ENCODE data around the gene FKBP1A. TPM values are rescaled to one million over a fixed set of nuclear protein-coding genes. Genes with fewer than 3 reads are reported as not detected.

Gene FKBP1A
- total RNA-seq, 1 experiment from 2014 or later, result 196 TPM

DNA sequence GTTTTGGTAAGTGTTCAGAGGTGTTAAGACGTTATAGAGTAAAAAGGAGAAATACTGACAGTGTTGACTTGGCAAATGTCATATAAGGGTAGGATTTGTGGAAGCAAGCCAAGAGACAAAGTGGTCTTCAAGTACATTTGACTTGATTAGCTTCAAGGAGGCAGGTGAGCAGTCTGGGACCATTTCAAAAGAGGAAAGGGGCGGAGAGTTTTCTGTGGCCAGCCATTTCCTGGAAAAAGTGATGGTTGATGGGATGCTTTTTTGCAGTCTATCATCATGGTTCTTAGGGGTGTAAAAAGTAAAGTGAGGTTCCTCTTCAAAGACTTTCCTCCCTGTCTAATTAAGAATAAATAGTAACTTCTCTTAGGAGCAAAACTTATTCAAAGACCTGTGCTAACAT lies 28.7 kb downstream of the FKBP1A start:
- H3K9ac ChIP-seq (ENCODE audit: extremely low read depth, insufficient read length, low read length), result no peak overlapping the region
- H4K8ac ChIP-seq (replicated peaks; ENCODE audit: insufficient read length, low read depth, low read length), result no peak overlapping the region
- H3T11ph ChIP-seq (ENCODE audit: low read length), result no peak overlapping the region
- Mint-ChIP-seq H3K27ac (no peak overlapping the region), H3K9me3 (peaks cover 0 to 3% of the 10 kb centered on the region in 2 experiments; a peak in 1 of 5 replicates), H3K36me3 (ENCODE audit: insufficient read depth in 1 of 3, low read depth in 3 of 3) (peaks cover 22 to 42% (median 37%) of the 10 kb centered on the region in 3 experiments; a peak in 6 of 7 replicates), H3K4me3 (no peak overlapping the region), H3K27me3 (ENCODE audit: low read depth) (no peaks in the 10 kb centered on the region), H3K4me1 (no peaks in the 10 kb centered on the region)
- no peaks in the 10 kb centered on the region for H3K9me3 ChIP-seq (ENCODE audit: control insufficient read depth, low read depth, low read length)
- H3K56ac ChIP-seq (ENCODE audit: insufficient read length, low read depth, low read length), result no peak overlapping the region
- no peaks in the 10 kb centered on the region for H3K79me2 ChIP-seq (ENCODE audit: insufficient read depth, low read length)
- no peak overlapping the region for H2AK5ac ChIP-seq (ENCODE audit: insufficient read length, low read length)
- H3K27me3 ChIP-seq (ENCODE audit: insufficient read depth, low read length), result no peaks in the 10 kb centered on the region
- no peak for TF ChIP-seq CTCF (conservative IDR thresholded peaks at IDR 0.05)
- no peak overlapping the region for H3K14ac ChIP-seq (ENCODE audit: insufficient read depth, low read length)
- no peaks in the 10 kb centered on the region for H3K23me2 ChIP-seq (ENCODE audit: insufficient read length, low read depth, low read length, poor library complexity, severe bottlenecking)
- H4K5ac ChIP-seq (ENCODE audit: insufficient read length, low read depth, low read length), result no peak overlapping the region
- H2AFZ ChIP-seq (ENCODE audit: low read length), result no peak overlapping the region
- no peak overlapping the region for H3K18ac ChIP-seq (ENCODE audit: insufficient read length, low read depth, low read length)
- H3K79me1 ChIP-seq (ENCODE audit: insufficient read depth, low read depth, low read length, poor library complexity, severe bottlenecking), result no peaks in the 10 kb centered on the region
- H2BK15ac ChIP-seq (ENCODE audit: low read depth, low read length), result no peak overlapping the region
- no peak overlapping the region for H3K23ac ChIP-seq (ENCODE audit: insufficient read length, low read depth, low read length)
- WGBS (ENCODE audit: extremely low coverage, insufficient read length, low lambda C conversion rate), result no CpG with 5 or more reads among the region's 2 CpGs
- no peak for DNase-seq
- H3K27ac ChIP-seq (ENCODE audit: insufficient read length, low read depth, low read length), result no peak overlapping the region
- H3K4me2 ChIP-seq (ENCODE audit: insufficient read depth, insufficient read length, low read length), result no peak overlapping the region
- H2BK20ac ChIP-seq (ENCODE audit: low read depth, low read length, poor library complexity, severe bottlenecking), result no peak overlapping the region
- H2BK5ac ChIP-seq (ENCODE audit: insufficient read length, low read length), result no peak overlapping the region
- no peaks in the 10 kb centered on the region for H3K4me1 ChIP-seq (ENCODE audit: insufficient read depth, low read length)
- no peak overlapping the region for H3K4ac ChIP-seq (ENCODE audit: low read depth, low read length)
- H4K20me1 ChIP-seq (ENCODE audit: control insufficient read depth, insufficient read depth, insufficient read length), result no peaks in the 10 kb centered on the region
- H2BK12ac ChIP-seq (ENCODE audit: insufficient read length, low read depth, low read length), result no peak overlapping the region
- H4K91ac ChIP-seq (ENCODE audit: insufficient read length, low read depth, low read length), result no peak overlapping the region
- H2BK120ac ChIP-seq (ENCODE audit: low read depth, low read length, poor library complexity, severe bottlenecking), result no peak overlapping the region

Measured in H9 (cell line).